Measurements from ENCODE around the gene LCOR.

- TF ChIP-seq CTCF (IDR thresholded peaks at IDR 0.05) (no peak), POLR2A (IDR thresholded peaks at IDR 0.05) (no peak)
Measured at GRCh38 chr10:96935810-96936209, 103.7 kb downstream of the LCOR start.
